ENCODE measurements around the gene AP3B2.
A peak's percentile ranks its signal among the peaks of the same experiment; 100 is the strongest.

Gene AP3B2

GRCh38 chr15:82698711-82699345, 10.8 kb downstream of the AP3B2 start:
- no peak for DNase-seq (ENCODE audit: low spot score)

- no peak for DNase-seq (ENCODE audit: low spot score)
Measured at GRCh38 chr15:82697735-82698407, 11.8 kb downstream of the AP3B2 start.

- DNase-seq (ENCODE audit: low spot score), result no peak
Measured at GRCh38 chr15:82692171-82692570, 17.5 kb downstream of the AP3B2 start.

GRCh38 chr15:82689147-82689546, 20.5 kb downstream of the AP3B2 start:
- DNase-seq (ENCODE audit: low spot score), result no peak

- DNase-seq (ENCODE audit: low spot score), result no peak
Measured at GRCh38 chr15:82688691-82689090, 21.0 kb downstream of the AP3B2 start.

GRCh38 chr15:82681371-82681770, 28.3 kb downstream of the AP3B2 start:
- DNase-seq (ENCODE audit: low spot score), result no peak

GRCh38 chr15:82680200-82681102, 29.2 kb downstream of the AP3B2 start:
- peak; percentile 38 for DNase-seq (ENCODE audit: low spot score)

GRCh38 chr15:82679626-82680199, 30.0 kb downstream of the AP3B2 start:
- DNase-seq (ENCODE audit: low spot score), result no peak

GRCh38 chr15:82677720-82678323, 31.9 kb downstream of the AP3B2 start:
- DNase-seq (ENCODE audit: low spot score), result no peak

- no peak for DNase-seq (ENCODE audit: low spot score)
Measured at GRCh38 chr15:82674873-82675272, 34.8 kb downstream of the AP3B2 start.

- no peak for DNase-seq (ENCODE audit: low spot score)
Measured at GRCh38 chr15:82670699-82671098, 39.0 kb downstream of the AP3B2 start.

GRCh38 chr15:82666606-82667005, 43.1 kb downstream of the AP3B2 start:
- DNase-seq (ENCODE audit: low spot score), result no peak

- DNase-seq (ENCODE audit: low spot score), result no peak
Measured at GRCh38 chr15:82664021-82664420, 45.7 kb downstream of the AP3B2 start.

- DNase-seq (ENCODE audit: low spot score), result peak; percentile 52
Measured at GRCh38 chr15:82663186-82663600, 46.5 kb downstream of the AP3B2 start.

GRCh38 chr15:82662641-82663040, 47.0 kb downstream of the AP3B2 start:
- no peak for DNase-seq (ENCODE audit: low spot score)

GRCh38 chr15:82660378-82660777, 49.3 kb downstream of the AP3B2 start:
- no peak for DNase-seq (ENCODE audit: low spot score)

GRCh38 chr15:82656641-82657266, 52.9 kb downstream of the AP3B2 start:
- DNase-seq (ENCODE audit: low spot score), result no peak

- DNase-seq (ENCODE audit: low spot score), result no peak
Measured at GRCh38 chr15:82655606-82656005, 54.1 kb downstream of the AP3B2 start.

GRCh38 chr15:82653483-82654168, 56.0 kb downstream of the AP3B2 start:
- no peak for DNase-seq (ENCODE audit: low spot score)

GRCh38 chr15:82651708-82652107, 58.0 kb downstream of the AP3B2 start:
- no peak for DNase-seq (ENCODE audit: low spot score)

Measured in hematopoietic multipotent progenitor cell treated with erythropoietin and hydrocortisone succinate and interleukin-3 and kit ligand, for 15 days (in vitro differentiated cells).